HG03103 (cell line): ENCODE results near the gene USP12.
A peak's percentile ranks its signal among the peaks of the same experiment; 100 is the strongest.

Experiments
- ATAC-seq: cut with Tn5 transposase; IDR thresholded peaks from one replicate; pipeline ENCODE4 v1.9.1; 2021; ENCODE audit warnings: low read depth; ENCODE audit not compliant: unreplicated experiment

Gene USP12

GRCh38 chr13:27186295-27186694, 14.7 kb upstream of the USP12 start:
- no peak for ATAC-seq

- no peak for ATAC-seq
Observed at GRCh38 chr13:27183561-27184147, 12.0 kb upstream of the USP12 start.

- no peak for ATAC-seq
Observed at GRCh38 chr13:27182844-27183497, 11.4 kb upstream of the USP12 start.

DNA sequence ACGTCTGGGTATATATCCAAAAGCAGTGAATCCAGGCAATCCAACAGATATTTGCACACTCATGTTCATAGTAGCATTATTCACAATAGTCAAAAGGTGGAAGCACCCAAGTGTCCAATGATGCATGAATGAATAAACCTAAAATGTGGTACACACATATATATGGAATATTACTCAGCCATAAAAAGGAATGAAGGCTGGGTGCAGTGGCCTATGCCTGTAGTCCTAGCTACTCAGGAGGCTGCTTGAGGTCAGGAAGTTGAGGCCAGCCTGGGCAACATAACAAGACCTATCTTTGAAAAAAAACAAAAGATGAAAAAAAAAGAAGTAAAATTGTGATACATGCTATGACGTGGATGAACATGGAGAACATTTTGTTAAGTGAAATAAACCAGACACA, 10.4 kb upstream of the USP12 start:
- ATAC-seq, result no peak

DNA sequence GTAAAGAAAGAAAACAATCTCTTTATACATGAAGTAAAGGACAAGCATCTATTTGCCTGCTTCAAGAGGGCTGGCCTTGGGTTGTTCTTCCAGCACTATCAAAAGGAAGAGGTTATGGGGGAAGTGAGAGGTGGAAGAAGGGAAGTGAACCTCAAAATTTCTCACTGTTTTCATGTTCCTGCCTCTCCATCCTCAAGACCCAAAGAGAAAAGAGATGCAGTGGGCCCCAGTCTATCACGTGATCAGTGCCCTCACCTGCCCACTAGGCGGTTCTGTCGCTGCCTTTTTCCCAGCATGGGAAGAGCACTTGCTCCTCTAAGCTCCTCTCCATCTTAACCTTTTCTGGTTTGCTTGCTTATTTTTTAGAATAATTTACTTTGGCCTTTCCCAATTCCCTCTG, 6.2 kb upstream of the USP12 start:
- no peak for ATAC-seq

- ATAC-seq, result no peak
Observed at GRCh38 chr13:27176470-27177410, 5.1 kb upstream of the USP12 start.

DNA sequence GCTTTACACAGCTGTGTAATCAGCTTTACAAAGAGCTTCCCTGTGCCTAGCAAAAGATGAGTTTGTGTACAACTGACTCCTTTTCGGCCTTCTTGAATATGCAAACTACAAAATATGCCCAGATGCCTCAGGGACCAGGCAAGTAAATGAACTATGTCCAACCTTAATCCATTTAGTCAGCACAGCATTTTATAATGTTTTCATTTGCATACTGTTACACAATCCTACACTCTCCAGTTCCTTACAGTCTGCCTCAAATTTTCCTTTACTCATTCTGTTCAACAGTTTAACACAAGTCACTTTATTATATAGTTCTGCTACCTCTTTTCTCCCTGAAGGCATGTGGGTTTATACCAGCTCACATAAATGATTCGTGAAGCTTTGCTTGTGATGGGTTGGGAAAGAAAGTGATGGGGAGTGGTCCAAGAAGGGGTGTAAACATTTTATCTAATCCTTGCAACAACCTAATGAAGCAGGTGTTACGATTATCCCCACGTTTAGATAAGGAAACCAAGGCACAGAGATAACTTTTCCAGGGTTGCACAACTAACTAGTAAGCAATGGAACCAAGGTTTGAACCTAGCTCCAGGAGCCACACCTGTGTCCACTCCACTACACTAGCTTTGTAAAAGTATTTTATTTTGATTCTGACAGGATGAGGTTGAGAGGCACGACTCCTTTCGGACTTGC, 3.3 kb upstream of the USP12 start:
- no peak for ATAC-seq

DNA sequence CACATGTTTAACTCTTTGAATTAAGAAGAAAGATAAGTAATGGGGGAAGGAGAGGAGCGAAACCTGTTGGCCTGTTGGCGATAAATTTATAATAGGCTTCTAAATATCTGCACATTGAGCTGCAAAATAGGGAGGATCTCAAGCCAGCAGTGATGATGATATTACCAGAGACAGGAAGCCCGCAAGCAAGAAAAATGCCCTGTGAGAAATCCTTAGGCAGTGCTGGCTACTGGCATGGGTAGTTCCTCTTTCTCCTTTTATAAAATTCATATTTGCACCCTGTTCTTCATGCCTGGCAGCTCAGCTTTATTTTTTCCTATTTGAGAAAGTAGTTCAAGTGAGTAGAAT, 858 bp upstream of the USP12 start:
- no peak for ATAC-seq

- ATAC-seq, result peak; percentile 58
Observed at GRCh38 chr13:27171827-27172494, 350 bp upstream of the USP12 start.

DNA sequence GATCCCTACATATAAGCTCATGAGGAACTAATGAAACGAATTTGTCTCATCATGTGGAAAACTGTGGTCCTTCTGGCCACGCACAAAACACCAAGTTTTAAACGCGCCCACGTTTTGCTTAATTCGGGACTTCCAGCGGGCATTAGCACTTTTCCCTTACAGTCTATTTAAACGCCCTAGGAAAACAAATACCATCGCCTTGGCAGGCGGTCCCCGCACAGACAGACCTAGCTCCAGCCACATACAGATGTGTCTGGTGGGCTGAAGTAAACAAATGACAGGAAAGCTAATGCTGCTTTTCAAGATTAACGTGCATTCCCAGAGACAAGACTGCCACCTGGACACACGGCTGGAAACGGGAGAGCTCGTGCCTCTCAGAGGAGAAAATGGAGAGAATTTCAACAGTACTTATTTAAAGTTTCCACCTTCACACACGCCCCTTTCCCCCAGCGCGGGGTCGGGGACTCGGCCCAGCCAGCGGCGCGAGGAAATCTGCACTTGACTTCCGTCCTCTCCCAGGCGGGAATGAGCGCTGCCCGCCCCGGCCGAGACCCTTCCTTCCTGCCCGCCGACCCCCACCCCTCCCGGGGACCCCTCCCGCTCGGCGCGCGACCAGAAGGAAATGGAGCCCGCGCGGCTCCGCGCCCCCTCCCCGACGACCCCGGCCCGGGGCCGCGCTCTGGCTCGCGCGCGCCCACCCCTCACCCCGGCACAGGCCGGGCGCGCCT, 931 bp downstream of the USP12 start:
- ATAC-seq, result no peak

DNA sequence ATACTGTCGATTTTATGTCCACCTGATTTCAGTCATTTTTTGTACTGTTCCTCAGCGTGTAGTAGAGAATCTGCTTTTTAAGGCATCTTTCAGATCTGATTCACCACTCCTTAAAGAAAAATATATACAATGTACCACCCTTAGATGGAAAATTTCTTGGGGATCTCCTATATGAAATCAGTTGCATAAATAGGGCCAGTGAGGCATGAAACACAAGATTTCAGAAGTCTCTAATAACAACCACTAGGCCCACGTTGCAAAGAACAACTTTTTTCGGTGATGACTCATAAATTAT, 1.4 kb downstream of the USP12 start:
- no peak for ATAC-seq

- ATAC-seq, result no peak
Observed at GRCh38 chr13:27168906-27169657, 2.5 kb downstream of the USP12 start.

GRCh38 chr13:27168086-27168485, 3.5 kb downstream of the USP12 start:
- no peak for ATAC-seq

GRCh38 chr13:27166313-27166712, 5.3 kb downstream of the USP12 start:
- ATAC-seq, result no peak

DNA sequence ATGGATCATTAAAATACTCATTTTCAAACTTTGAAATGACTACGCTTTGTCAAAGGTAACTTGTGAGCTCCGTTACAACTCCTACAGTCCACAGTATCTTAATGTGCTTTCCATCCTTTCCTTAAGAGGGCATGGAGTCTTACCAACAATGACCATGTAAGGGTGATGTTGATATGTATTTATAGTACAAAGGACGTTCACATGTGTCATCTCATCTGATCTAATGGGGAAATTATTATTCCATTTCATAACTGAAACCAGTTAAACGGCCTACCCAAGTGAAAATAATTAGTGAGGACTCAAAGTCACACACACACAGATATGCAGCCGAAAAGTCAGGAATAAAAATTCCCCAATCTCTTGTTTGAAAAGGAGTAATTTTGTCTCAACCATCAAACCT, 9.6 kb downstream of the USP12 start:
- no peak for ATAC-seq

- no peak for ATAC-seq
Observed at GRCh38 chr13:27161423-27161822, 10.2 kb downstream of the USP12 start.

- ATAC-seq, result no peak
Observed at GRCh38 chr13:27160657-27161295, 10.8 kb downstream of the USP12 start.

DNA sequence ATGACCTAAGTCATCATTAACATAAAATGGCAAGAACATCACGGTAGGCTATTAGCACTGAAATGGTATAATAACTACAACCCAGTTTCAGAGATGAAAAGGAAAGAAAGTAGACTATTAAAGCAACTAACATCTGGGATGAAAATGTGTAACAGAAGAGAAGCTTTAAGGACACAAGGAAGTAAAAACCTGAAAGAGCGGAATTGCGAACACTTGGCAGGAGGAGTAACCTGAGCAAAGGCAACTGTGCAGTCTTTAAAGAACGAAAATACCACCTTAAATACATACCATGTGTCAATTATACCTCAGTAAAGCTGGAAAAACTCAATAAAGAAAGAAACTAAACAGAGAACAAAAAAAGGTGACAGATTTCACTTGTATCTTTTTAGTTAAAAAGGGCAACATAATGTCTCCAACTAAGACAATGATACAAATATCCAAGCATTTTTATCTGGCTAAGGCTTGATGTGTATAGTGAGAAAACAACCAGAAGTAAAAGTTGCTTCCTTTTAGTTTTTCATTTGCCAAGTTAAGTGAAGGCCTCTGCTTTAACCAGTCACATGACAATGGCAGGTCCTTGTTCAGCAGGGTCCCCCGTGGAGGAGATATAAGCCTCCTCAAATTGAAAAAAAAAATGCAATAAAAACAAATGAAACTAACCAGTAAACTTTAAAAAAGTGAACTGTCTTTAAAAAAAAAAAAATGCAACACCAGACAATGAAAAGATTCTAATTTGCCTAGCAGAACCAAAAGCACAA, 11.6 kb downstream of the USP12 start:
- no peak for ATAC-seq
